Stimulated activated CD4-positive, alpha-beta T cell treated with anti-CD3 and anti-CD28 coated beads, TNF-alpha, amount 100 ng/mL, for 48 hours (primary cell): Measurements from ENCODE around the gene ZNF112.

Experiments used
- DNase-seq, 3 donors: peaks; one replicate each; pipeline ENCODE4 v3.0.0-alpha.2; 2020; ENCODE audit warnings: low read depth in 3 of 3

The ZNF112 gene

GRCh38 chr19:44282846-44283245 lies 73.6 kb downstream of the ZNF112 start:
- no peak for DNase-seq

DNA sequence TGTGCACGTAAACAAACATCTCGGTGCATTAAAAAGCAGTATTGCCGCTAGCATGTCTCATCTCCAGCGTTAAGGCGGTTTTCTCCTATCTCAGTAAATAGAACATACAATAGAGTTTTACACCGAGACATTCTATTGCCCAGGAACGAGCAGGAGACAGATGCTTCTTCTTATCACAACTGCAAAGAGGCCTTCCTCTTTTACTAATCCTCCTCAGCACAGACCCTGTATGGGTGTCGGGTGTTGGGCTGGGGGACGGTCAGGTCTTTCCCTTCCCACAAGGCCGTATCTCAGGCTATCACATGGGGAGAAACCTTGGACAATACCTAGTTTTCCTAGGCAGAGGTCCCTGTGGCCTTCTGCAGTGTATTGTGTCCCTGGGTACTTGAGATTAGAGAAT lies 75.6 kb downstream of the ZNF112 start:
- DNase-seq: no peak

DNA sequence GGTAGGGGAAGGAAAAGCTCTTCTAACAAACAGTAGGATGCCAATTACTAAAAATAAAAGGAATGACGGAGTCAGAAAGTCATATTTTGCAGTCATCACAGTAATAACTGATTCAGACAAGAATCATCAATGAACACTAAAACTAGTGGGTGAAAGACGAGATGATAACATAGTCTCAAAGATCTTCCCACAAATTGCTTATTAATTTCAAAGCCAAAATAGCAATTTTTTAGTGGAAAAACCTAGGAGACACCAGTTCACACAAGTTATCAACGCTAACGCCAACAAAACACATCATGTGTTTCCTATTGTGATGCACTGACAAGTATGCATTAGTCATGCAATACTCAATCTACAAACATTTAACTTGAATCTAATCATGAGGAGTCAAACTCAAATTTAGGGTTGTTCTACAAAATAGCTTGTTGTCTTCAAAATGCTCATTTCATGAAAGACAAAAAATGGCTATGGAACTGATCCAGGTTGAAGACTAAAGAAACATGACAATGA lies 78.2 kb downstream of the ZNF112 start:
- no peak for DNase-seq

GRCh38 chr19:44277331-44277730 lies 79.1 kb downstream of the ZNF112 start:
- DNase-seq: no peak
